HG02610 (cell line): Measurements from ENCODE around the gene PRKCE.

Experiments used
- ATAC-seq: cut with Tn5 transposase; IDR thresholded peaks from one replicate; pipeline ENCODE4 v1.9.1; 2021; ENCODE audit warnings: mild to moderate bottlenecking, moderate library complexity; ENCODE audit not compliant: unreplicated experiment

Gene PRKCE

DNA sequence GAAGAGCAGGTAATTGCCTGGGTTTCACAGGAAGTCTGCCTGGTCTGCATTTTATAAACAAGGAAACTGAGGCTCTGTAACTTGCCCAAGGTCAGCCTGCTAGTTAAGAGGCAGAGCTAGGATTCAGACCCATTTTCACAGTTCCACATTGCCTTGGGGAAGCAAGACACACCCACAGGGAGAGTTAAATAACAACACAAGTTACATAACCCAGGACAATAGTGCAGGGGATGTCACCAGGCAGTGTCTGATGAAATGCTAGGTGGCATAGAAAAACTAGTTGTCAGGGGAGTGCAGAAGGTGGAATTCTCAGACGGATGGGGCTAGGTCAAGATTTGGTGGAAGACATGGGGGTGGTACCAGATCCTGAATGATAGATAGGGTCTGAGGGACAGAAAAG is 69.7 kb downstream of the PRKCE start:
- no peak for ATAC-seq

DNA sequence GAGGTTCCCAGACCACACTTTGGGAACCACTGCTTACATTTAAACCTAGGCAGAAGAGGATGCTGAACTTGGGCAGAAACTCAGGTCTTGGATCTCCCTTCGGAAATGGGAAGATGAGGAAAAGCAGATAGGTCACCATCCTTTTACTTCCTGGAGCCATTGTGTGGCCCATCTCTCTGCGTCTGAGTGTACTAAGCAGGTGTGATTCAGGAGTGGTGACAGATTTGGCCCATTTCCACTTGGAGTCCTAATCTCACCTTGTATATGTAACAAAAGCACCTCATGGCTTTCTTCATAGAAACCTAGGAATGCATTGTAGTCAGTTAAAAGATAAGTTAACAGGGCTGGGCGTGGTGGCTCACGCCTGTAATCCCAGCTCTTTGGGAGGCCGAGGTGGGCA is 71.0 kb downstream of the PRKCE start:
- ATAC-seq, result no peak

DNA sequence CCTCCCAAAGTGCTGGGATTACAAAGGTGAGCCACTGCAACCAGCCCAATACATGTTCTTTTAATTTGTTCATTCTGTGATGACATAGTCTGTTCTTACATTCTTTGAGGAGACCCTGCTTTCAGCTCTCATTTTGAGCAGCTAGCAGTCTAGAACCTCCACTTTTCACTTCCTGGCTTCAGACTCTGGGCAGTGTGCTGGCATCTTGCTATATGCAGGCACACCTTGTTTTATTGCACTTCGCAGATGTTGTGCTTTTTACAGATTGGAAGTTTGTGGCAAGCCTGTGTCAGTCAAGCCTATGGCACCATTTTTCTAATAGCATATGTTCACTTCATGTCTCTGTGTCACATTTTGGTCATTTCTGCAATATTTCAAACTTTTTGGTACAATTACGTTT is 72.4 kb downstream of the PRKCE start:
- ATAC-seq, result no peak

DNA sequence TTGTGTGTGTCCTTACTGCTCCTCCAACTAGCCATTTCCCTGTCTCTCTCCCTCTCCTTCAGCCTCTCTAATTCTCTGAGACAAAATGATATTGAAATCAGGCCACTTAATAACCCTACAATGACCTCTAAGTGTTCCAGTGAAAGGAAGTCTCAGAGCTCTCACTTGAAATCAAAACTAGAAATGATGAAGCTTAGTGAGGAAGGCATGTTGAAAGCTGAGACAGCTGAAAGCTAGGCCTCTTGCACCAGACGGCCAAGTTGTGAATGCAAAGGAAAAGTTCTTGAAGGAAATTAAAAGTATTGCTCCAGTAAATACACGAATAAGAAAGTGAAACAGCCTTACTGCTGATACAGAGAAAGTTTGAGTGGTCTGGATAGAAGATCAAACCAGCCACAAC is 72.9 kb downstream of the PRKCE start:
- ATAC-seq, result no peak

DNA sequence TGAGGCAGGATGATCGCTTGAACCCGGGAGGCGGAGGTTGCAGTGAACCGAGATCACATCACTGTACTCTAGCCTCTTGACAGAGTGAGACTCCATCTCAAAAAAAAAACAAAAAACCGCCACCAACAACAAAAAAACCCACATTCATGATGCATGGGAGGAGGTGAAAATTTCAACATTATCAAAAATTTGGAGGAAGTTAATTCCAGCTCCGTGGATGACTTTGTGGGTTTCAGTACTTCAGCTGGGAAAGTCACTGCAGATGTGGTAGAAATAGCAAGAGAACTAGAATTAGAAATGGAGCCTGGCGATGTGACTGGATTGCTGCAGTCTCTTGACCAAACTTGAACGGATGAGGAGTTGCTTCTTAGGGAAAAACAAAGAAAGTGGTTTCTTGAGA is 74.3 kb downstream of the PRKCE start:
- no peak for ATAC-seq

DNA sequence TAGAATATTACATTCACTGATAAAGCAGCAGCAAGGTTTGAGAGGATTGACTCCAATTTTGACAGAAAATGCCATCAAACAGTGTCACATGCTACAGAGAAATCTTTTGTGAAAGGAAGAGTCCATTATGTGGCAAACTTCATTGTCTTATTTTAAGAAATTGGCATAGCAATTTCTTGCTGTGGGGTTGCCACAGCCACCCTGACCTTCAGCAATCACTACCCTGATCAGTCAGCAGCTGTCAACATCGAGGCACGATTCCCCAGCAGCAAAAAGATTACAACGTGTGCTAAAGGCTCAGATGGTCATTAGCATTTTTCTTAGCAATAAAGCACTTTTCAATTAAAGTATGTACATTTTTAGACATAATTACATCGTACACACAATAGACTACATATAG is 74.7 kb downstream of the PRKCE start:
- no peak for ATAC-seq

DNA sequence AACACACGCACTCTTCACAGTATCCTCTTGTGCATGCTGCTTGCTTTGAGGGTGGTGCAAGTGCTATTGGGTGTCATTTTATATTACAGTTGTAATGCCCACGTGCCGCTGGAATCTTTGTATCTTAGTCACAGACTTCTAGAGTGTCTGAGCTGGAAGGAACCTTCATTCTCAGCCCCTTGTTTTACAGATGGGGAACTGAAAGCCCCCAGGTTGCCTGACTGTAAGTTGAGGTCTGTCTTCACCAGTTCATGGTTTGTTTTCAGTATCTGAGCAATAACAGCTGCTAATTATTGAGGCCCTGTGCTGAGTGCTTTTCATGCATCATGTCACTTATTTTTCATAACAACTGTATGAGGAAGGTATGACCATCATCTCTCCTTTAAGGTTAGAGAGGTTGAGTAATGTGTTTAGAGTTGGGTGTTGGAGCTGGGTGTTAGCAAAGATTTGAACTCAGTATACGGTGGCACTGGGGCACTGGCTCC is 77.0 kb downstream of the PRKCE start:
- ATAC-seq, result peak; percentile 80

DNA sequence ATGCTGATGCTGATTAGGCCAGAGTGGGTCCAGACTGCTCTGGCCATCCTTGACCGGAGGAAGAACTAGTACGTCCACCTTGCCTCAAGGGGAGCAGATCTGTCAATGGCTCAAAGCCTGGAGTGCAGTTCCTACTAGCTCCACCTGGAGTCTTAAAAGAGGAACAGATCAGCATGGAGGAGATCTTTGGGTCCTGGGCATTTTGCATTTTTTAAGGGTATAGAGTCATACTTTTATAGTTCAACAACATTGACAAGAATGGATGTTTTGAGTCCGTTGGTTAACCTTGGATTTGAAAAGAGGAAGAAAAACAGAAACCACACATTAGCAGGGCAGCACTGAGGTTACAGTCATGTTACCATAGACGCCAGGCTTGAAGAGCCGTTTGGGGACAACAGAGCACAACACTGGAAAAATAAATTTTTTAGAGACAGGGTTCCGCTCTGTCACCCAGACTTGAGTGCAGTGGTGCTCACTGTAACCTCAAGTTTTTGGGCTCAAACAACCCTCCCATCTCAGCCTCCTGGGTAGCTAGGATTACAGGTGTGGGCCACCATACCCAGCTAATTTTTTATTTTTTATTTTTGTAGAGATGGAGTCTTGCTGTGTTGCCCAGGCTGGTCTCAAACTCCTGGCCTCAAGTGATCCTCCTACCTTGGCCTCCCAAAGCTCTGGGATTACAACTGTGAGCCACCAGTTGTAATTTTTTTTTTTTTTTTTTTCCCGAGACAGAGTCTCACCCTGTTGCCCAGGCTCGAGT is 78.5 kb downstream of the PRKCE start:
- peak; percentile 53 for ATAC-seq

DNA sequence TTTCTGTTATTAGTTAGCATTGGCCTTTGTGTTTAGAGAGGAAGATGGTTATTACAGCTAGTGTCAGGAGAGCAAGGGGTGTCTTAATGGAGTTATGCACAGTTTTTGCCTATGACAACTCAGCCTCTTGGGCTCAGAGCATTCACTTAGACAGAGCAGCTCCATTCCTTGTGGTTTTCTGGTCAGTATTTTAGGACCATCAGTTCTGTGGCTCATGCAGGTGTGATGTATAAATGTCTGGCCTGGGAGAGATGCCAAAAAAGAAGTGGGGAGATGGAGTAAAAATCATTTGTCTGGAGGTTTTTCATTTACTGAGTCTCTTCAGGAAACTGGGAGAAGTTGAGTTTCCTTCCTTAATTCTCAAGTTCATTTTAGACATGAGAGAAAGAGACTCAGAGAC is 79.7 kb downstream of the PRKCE start:
- ATAC-seq, result no peak

DNA sequence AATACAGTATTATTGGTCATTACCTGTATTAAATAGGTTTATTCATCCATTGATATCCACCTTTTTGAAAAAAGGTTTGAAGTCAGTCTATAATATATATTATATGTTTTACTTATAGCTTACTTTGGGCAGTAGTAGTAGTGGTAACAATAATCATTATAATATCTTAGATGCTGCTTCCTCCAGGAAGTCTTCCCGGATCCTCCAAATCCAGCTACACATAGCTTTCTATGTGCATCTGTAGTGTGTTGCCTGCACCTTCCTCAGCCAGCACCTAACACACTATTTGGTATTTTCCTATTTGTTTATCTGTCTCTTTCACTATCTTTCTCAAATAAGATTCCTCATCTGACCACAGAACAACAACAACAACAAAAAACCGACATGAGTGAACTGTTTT is 81.0 kb downstream of the PRKCE start:
- ATAC-seq, result no peak

DNA sequence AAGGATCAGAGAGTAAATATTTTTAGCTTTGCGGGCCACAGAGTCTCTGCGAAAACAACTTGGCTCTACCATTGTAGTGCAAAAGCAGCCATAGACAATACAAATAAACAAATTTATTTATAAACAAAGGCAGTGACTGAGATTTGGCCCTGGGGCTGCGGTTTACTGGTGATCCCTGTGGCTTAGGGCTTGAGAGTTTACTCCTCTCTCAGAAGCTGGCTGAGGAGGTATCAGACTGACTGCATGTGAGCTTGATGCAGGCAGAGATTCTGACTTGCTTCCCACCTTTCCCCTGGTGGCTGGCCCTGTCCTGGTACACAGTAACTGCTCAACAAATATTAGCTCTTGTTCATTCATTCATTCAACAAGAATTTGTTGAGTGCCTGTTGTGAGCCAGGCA is 81.5 kb downstream of the PRKCE start:
- no peak for ATAC-seq

DNA sequence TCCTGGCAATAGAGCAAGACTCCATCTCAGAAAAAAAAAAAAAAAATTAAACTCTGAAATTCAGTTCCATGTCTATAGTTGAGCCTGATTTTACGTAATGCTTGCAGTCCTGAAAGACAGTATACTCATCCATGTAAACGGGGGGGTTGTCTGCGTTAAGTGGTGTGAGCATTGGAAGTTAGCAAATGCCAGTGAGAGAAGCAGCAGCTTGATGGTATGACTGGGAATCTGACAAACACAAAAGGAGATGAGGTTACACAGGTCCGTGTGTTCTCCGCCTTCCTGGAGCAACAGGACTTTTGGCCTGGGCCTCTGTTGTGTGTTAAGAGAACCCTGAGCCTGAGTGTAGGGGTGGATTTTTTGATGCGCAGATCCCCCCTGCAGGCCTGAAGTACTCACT is 82.9 kb downstream of the PRKCE start:
- ATAC-seq, result no peak

DNA sequence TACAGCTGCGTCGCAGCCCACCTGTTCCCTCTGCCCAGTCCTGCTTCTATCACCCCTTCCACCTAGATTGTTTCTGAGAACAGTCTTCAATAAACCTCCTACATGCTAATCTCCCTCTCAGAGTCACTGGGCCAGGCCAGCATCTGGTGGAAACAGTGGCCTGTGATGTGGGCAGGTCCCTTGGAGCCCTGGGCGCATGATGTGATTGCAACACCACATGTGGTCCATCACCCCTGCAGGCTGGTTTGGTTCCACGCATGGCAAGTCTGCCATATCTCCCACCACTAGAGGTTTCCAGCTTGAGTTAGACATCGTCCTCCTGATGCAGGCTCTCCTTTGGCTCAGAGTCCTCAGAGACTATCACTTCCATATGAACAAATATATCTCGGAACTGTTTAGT is 83.5 kb downstream of the PRKCE start:
- ATAC-seq, result no peak

DNA sequence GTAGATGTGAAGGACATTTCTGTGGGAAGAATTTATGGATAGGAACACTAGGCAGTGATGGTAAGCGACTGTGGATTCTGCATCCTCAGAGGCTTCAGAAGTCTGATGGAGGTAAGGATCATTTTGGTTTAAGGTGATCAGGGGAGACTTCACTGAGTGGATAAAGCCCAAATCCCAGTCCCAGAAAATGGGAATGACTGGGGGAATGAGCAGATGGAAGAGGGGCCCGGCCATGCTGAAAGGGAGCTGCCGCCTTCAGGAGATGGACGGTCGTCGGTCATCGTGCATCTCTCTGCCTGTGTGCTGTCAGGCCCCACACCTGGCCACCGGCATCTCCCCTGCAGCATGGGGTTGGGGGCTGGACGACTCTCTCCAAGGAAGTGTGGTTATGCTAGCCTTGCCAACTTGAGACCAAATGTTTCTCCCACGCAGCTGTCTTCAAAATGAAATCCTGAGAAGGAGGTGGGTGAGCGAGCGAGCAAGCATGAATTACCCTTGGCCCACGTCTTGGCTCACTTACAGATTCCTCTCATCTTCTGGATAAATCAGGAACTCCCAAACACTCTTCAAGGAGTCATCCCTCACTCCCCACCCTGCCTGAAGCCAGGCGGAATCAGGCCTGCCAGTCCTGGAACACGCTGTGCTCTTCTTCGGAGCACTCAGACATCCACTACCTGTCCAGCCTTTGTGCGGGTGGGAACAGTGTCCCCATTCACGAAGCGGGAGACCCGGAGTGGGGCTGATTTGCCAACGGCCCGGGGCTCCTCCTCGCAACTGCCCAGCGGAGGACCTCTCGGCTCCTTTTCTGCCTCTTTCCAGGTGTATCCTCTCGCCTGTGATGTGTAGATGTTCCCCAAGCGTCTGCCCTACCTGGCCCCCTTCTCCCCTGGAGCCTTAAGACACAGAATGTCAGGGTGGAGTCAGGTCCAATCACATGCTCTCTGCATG is 85.6 kb downstream of the PRKCE start:
- no peak for ATAC-seq

DNA sequence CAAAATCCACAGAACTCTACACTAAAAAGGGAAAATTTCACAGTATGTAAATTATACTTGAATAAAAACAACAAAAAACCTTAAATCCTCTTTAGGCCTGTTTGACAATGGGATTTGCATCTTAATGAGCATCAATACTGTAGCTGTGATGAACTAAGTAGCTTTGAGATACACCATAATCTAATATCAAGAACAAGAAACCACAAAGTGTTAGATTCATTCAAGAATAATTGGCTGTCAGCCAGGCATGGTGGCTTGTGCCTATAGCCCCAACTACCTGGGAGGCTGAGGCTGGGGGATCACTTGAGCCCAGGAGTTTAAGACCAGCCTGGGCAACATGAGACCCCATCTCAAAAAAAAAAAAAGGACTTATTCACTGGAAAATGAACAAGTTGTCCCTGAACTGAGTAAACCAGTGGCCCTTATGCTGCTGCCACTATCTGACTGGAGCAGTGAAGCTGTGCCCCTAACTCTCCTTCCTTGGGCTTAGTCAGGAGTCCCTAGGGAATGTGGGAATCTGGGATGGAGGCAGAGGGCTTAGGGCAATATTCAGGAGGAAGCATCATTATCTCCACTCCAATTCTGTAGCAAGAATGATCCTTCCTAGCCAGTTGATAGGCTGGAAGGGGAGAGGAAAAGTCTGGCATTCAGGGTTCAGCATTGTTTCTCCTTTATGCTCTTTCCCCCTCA is 88.5 kb downstream of the PRKCE start:
- ATAC-seq, result no peak

DNA sequence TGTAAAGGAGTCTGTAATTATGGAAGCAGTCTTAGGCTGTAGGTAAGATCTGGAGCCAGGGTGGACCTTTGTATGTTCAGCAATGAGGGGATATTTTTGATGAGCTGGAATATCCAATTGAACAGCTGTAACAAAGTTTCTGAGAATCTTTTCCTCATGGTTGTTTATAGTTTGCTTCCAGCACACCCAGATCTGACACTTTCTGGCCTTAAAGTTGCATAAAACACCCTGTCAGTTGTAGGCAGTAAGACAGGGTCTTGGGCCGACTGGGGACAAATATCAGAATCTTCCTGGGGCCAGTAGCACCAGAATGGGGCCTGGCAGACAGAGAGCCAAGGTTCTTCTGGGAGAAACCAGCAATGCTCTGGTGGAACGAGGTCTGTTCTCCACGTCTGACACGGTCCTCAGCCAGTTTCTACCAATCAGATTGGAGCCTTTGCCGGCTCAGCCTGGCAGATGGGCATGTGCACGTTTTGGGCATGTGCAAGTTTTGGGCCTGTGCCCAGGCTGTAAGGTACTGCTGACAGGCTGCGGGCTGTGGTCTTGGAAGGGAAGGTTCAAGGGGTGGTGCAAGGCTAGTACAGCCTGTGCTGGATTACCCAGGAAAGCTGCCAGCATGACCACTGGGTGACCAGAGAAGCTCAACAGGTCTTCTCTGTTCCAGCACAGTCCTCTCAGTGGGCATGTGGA is 89.8 kb downstream of the PRKCE start:
- no peak for ATAC-seq

DNA sequence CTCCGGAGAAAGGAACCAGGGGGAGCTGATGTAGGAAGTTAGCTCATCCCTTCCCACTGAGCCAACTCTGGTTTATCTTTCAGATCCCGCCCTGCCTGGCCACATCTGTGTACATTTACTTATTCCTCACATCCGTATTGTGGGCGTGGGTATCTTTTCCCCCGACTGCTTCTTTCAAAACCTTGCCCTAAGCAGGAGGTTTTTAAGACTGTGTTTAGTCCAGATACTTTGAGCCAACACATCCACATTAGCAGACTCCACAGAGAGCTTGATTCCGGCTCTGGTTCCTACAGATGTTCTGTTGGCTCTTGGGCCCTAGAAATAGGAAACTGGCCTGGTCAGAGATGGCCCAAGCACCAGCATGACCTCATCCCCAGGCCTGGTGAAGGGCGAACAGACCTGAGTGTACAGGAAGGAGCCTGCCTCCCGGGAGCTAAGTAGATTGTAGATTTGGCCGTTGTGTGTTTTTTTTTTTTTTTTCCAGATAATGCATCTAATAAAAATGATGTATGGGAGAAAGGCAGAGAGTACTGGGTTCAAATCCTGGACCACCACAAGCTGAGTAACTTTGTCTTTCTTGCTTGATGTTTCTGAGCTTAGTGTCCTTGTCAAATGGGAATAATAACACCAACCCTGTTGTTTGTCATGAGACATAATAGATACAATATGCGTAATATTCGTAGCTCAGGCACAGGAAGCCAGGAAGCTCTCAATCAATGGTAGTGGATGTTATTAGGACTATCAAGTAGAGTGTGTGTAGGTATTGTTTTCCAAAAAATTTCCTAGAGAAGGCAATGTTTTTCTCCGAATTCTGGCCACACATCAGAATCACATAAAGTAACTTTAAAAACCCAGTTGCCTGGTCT is 92.3 kb downstream of the PRKCE start:
- ATAC-seq, result no peak

DNA sequence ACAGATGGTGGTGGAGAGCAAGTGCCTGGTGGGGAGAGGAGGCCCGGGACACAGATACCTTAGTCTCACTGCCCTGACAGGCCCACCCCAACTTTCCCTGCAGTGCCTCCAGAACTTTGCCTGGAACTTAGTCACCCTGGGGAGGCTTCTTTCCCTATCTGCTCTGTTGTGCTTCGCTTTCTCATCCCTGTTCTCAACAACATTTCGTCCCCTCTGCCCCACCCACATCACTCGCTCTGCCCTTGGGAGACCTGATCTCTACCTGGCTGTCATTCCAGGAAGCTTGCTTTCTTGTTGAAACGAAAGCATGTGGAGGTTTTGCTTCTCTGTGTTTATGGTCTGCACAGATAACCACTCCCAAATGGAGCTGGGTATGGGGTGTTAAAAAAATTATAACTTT is 93.8 kb downstream of the PRKCE start:
- no peak for ATAC-seq

DNA sequence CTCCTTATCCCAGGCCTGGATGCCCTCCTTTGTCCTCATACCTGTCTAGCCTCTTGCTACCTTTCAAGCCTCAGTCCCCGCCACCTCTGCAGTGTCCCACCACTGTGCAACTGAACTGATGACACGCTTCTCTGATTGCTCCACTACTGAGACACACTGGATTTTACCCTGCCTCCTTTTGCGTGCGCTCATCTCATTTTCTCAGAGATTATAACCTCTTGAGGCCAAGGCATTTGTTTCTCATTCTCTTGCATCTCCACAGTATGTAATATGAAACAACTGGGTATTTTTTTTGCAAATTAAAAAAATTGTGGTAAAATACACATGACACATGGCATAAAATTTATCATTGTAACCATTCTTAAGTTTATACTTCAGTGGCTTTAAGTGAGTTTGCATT is 95.4 kb downstream of the PRKCE start:
- ATAC-seq, result no peak

DNA sequence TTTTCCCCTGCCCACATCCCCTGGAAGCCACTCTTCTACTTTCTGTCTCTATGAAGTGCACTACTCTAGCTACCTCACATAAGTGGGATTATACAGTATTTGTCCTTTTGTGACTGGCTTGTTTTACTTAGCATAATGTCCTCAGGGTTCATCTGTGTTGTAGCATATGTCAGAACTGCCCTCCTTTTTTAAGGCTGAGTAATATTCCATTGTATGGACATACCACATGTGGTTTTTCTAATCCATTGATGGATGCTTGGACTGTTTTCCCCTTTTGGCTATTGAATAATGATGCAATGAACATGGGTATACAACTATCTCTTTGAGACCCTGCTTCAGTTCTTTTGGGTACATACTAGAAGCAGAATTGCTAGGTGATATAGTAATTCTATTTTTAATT is 95.9 kb downstream of the PRKCE start:
- no peak for ATAC-seq
